Tibial artery (tissue), 4 donors: ENCODE results near the gene TSSC4.

Experiments
- DNase-seq, 2 donors: peaks; one replicate each; pipeline ENCODE4 v3.0.0-alpha.2; 2019
- H3K27ac ChIP-seq, 2 donors: fragments of 200-600 bp; sonication (generic) in 1 of 2; 1 replicate in 1 of 2; 2 replicates in 1 of 2; pipeline ENCODE4 v1.5.1; 2018 to 2019; ENCODE audit warnings: mild to moderate bottlenecking in 1 of 2
- H3K27me3 ChIP-seq, 2 donors: fragments of 200-600 bp; sonication (generic) in 1 of 2; one replicate each; pipeline versions ENCODE4 v1.5.1 to v1.6.0; 2016 to 2019
- H3K36me3 ChIP-seq, 3 donors: fragments of 200-600 bp; sonication (generic) in 2 of 3; one replicate each; pipeline ENCODE4 v1.5.1; 2016 to 2019; ENCODE audit warnings: mild to moderate bottlenecking in 2 of 3
- H3K4me1 ChIP-seq, 4 donors: fragments of 200-600 bp; sonication (generic) in 2 of 4; 1 replicate in 3 of 4; 2 replicates in 1 of 4; pipeline ENCODE4 v1.5.1; 2016 to 2019
- H3K4me3 ChIP-seq, 2 donors: fragments of 200-600 bp; sonication (generic) in 1 of 2; 1 replicate in 1 of 2; 2 replicates in 1 of 2; pipeline ENCODE4 v1.5.1; 2018 to 2019; ENCODE audit warnings: mild to moderate bottlenecking in 2 of 2
- H3K9me3 ChIP-seq, 3 donors: fragments of 200-600 bp; sonication (generic) in 1 of 3; one replicate each; pipeline ENCODE4 v1.5.1; 2016 to 2019
- intact Hi-C: fragments of 100-400 bp; cut with DNase I; formaldehyde crosslinking; loops from one replicate; pipeline ENCODE4 v1.15.0; 2023; ENCODE audit warnings: low total_unique reads
- TF ChIP-seq, protein P1 (sequence below), 2 experiments: fragments of 200-600 bp in 1 of 2; fragments of 450-650 bp in 1 of 2; IDR thresholded peaks; one replicate each; pipeline ENCODE4 v1.5.1; 2017 to 2019; ENCODE audit warnings: antibody characterized with exemption in 2 of 2, mild to moderate bottlenecking in 1 of 2, moderate library complexity in 1 of 2

TSSC4 gene

DNA sequence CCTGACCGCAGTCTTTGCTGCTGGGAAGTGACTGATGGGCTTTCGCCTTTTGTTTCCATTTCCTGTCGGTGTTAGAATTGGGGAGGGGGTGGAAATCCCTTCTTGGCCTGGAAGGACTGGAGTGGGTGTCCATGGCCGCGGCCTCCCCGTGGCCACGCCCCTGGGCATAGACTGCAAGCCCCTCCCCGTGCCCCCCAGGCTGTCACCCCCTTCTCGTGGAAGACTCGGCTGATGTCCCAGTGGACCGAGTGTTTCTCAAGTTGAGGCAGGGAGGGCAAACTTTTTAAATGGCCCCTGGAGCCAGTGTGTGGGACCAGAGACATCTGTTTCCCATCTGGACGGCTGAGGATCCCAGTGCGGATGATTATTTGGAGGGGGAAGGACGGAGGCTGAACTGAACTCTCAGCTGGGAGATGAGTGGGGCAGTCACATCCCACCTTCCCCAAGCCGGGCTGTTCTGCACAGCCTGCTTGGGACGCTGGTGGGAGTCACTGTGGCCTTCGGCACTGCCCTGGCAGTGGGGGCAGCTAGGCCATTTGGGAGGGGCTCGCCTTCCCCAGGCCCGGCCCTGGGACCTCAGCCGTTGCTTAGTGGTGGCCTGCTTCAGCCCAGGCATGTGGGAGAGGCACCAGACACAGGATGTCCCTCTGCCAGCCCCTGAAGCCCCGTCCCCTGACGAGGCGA lies 21.9 kb upstream of the TSSC4 start:
- DNase-seq, result no peak
- Histone ChIP-seq H3K27me3 (no peaks in the 10 kb centered on the region), H3K27ac (peak overlapping the region; percentile 98 to 100), H3K36me3 (no peaks in the 10 kb centered on the region), H3K4me1 (peaks cover 0 to 65% (median 53%) of the 10 kb centered on the region in 4 donors), H3K4me3 (peak overlapping the region; percentile 99 to 100), H3K9me3 (no peaks in the 10 kb centered on the region)
- TF ChIP-seq, protein P1, sequence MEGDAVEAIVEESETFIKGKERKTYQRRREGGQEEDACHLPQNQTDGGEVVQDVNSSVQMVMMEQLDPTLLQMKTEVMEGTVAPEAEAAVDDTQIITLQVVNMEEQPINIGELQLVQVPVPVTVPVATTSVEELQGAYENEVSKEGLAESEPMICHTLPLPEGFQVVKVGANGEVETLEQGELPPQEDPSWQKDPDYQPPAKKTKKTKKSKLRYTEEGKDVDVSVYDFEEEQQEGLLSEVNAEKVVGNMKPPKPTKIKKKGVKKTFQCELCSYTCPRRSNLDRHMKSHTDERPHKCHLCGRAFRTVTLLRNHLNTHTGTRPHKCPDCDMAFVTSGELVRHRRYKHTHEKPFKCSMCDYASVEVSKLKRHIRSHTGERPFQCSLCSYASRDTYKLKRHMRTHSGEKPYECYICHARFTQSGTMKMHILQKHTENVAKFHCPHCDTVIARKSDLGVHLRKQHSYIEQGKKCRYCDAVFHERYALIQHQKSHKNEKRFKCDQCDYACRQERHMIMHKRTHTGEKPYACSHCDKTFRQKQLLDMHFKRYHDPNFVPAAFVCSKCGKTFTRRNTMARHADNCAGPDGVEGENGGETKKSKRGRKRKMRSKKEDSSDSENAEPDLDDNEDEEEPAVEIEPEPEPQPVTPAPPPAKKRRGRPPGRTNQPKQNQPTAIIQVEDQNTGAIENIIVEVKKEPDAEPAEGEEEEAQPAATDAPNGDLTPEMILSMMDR (IDR thresholded peaks at IDR 0.05), result no peak
- intact Hi-C loops, result no loop called here

DNA sequence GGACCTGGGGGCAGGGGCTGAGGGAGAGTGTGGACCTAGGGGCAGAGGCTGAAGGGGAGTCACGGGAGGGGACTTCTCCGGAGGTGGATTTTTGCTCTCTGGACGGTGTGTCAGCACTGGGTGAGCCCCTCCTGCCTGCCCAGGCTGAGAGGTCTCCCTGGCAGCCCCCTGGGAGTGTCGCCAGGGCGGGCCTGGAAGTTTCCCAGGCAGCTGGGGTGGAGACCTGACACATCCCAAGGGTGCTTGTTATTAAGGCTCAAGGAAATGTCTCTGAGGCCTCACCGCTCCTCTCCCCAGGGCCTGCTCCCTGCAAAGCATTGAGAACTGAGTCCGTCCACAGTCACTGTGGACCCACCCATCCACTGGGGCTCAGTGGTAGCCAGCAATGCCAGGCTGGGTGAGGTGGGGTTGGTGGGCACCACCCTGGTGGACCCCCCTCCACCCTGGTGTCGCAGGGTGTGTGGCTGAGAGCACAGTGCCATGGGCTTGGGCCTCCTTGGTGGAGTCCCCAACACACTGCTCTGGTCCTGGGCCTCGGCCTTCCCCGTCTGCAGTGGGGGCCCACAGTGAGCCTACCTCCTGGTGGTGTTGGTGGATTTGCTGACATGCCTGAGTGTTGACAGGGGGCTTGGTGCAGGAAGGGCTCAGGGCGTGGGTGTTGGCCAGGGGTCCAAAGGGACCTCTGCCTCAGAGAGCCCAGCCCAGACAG lies 20.9 kb upstream of the TSSC4 start:
- intact Hi-C loops, result no loop called here

DNA sequence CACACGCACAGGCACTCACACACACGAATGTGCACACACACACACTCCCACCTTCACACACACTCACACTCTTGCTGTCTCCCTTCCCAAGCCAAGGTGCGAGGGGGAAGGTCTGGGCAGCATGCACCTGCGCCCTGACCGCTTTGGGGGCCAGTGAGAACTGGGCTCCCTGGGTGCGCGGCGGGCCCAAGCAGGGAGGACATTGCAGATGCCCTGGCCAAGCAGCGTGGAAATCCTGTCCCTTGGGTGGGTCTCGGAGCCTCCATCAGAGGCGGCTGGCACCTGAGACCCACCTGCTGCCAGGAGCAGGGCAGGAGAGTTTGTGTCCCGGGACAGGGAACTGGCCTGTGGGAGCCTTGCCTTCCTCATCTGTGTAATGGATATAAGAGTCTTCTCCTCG lies 20.2 kb upstream of the TSSC4 start:
- TF ChIP-seq, protein P1 (IDR thresholded peaks at IDR 0.05), result no peak
- H3K27me3 ChIP-seq, result no peaks in the 10 kb centered on the region
- peaks cover 0 to 82% (median 64%) of the 10 kb centered on the region in 4 donors for H3K4me1 ChIP-seq
- H3K9me3 ChIP-seq, result no peaks in the 10 kb centered on the region
- DNase-seq, result no peak
- H3K27ac ChIP-seq, result peak overlapping the region; percentile 98 to 100
- H3K36me3 ChIP-seq, result peaks cover 0 to 3% (median 0%) of the 10 kb centered on the region in 3 donors
- H3K4me3 ChIP-seq, result peak overlapping the region in 1 of 2 donors; percentile 99
- intact Hi-C loops, result no loop called here

More for the DNA sequence above, 20.9 kb upstream of the TSSC4 start:
- Histone ChIP-seq H3K4me1 (peaks cover 0 to 74% (median 60%) of the 10 kb centered on the region in 4 donors), H3K27me3 (no peaks in the 10 kb centered on the region), H3K36me3 (no peaks in the 10 kb centered on the region), H3K4me3 (peak overlapping the region; percentile 99 to 100), H3K27ac (peak overlapping the region; percentile 98 to 100), H3K9me3 (no peaks in the 10 kb centered on the region)
- DNase-seq, result no peak
- TF ChIP-seq, protein P1 (IDR thresholded peaks at IDR 0.05), result no peak

DNA sequence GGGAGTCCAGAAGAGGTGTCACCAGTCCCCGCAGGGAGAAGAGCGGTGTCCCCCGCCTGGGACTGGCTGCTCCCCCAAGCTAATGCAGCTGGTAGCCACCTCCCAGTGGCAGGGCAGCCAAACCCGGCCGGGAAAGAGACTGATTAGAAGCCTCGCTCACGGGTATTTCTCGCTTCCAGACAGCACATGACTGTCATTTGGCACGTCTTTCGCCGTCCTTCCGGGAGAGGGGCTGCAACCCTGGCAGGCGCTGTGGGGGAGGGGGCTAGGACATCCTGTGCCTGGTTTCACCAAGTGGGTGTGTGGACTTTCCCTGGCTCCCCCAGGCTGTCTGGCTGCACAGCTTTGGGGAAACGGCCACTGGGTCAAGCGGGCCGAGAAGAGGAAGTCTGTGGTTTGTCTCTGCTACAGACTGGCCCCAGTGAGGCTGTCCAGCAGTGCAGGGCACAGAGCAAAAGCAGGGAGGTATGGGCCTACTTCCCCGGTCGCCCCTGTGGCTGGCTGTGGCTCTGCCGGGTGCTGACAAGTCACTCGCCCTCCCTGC lies 19.7 kb upstream of the TSSC4 start:
- H3K36me3 ChIP-seq, result peaks cover 0 to 6% (median 0%) of the 10 kb centered on the region in 3 donors
- H3K4me1 ChIP-seq, result peaks cover 0 to 87% (median 67%) of the 10 kb centered on the region in 4 donors
- peak; percentile 84 to 89 for DNase-seq
- TF ChIP-seq, protein P1 (IDR thresholded peaks at IDR 0.05), result no peak
- H3K27ac ChIP-seq, result peak overlapping the region; percentile 98 to 100
- H3K27me3 ChIP-seq, result no peaks in the 10 kb centered on the region
- no peaks in the 10 kb centered on the region for H3K9me3 ChIP-seq
- H3K4me3 ChIP-seq, result peak overlapping the region in 1 of 2 donors; percentile 99
- intact Hi-C loops, result no loop called here

DNA sequence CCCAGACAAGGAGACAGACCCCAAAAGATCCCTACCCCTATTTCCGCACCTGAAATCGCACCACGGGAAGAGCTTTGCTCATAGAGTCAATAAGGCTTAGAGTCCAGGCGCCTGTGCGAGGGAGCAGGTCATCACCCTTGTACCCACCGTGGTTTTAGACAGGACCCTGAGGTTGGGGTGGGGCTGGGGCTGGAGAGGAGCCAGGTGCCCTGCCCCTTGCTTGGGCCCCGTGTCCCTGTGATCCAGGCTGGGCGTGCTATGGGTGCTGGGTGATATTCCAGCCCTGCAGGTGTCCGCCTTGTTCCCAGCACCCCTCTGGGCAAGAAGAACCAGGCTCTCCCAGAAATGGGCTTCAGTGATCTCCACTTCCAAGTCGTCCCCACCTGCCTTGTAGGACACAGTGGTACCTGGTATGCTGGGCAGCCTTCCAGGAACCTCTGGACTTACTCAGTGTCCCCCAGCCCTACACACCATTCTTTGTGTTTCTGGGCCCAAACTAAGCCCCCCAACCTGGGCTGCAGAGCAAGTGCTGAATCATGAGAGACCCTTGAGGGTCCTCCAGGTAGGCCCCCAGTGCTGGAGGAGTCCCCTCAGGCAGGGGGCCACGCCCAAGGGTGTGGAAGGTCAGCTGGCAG lies 18.9 kb upstream of the TSSC4 start:
- Histone ChIP-seq H3K27me3 (no peaks in the 10 kb centered on the region), H3K9me3 (no peaks in the 10 kb centered on the region), H3K36me3 (peaks cover 0 to 6% (median 0%) of the 10 kb centered on the region in 3 donors), H3K27ac (peak overlapping the region; percentile 64 to 100), H3K4me1 (peaks cover 0 to 91% (median 73%) of the 10 kb centered on the region in 4 donors), H3K4me3 (no peak overlapping the region)
- DNase-seq, result peak in 1 of 2 donors; percentile 23
- TF ChIP-seq, protein P1 (IDR thresholded peaks at IDR 0.05), result no peak
- intact Hi-C loops, result no loop called here
